GM19328 (cell line): Measurements from ENCODE around the gene SF3B5.
"Not testable (repeated sequence)": the region's sequence is repeated elsewhere in the genome, so short reads cannot be mapped to it uniquely, and the experiment has no call there.

Source experiments
- ATAC-seq: cut with Tn5 transposase; IDR thresholded peaks from one replicate; pipeline ENCODE4 v1.9.1; 2021; ENCODE audit warnings: mild to moderate bottlenecking, moderate library complexity; ENCODE audit not compliant: unreplicated experiment

Gene SF3B5

GRCh38 chr6:144106206-144106605, 10.8 kb upstream of the SF3B5 start:
- no peak for ATAC-seq

- no peak for ATAC-seq
These were observed 9.6 kb upstream of the SF3B5 start for GRCh38 chr6:144104898-144105487.

- ATAC-seq: no peak
These were observed 9.1 kb upstream of the SF3B5 start for GRCh38 chr6:144104488-144104887.

GRCh38 chr6:144103026-144103563, 7.7 kb upstream of the SF3B5 start:
- ATAC-seq: no peak

GRCh38 chr6:144098993-144099392, 3.6 kb upstream of the SF3B5 start:
- ATAC-seq: no peak

- ATAC-seq: no peak
These were observed 641 bp downstream of the SF3B5 start for GRCh38 chr6:144094731-144095133.

- ATAC-seq: no peak
These were observed 1.7 kb downstream of the SF3B5 start for GRCh38 chr6:144093658-144094057.

GRCh38 chr6:144093236-144093635, 2.1 kb downstream of the SF3B5 start:
- ATAC-seq: no peak

GRCh38 chr6:144090384-144090783, 5.0 kb downstream of the SF3B5 start:
- ATAC-seq: no peak

- ATAC-seq: no peak
These were observed 7.5 kb downstream of the SF3B5 start for GRCh38 chr6:144087789-144088426.

GRCh38 chr6:144086959-144087358, 8.4 kb downstream of the SF3B5 start:
- no peak for ATAC-seq

GRCh38 chr6:144083172-144083571, 12.2 kb downstream of the SF3B5 start:
- ATAC-seq: no peak

GRCh38 chr6:144082412-144082811, 13.0 kb downstream of the SF3B5 start:
- not testable (repeated sequence) for ATAC-seq

GRCh38 chr6:144077871-144078270, 17.5 kb downstream of the SF3B5 start:
- ATAC-seq: no peak

GRCh38 chr6:144075875-144076274, 19.5 kb downstream of the SF3B5 start:
- ATAC-seq: no peak

GRCh38 chr6:144075187-144075586, 20.2 kb downstream of the SF3B5 start:
- no peak for ATAC-seq

- ATAC-seq: no peak
These were observed 22.3 kb downstream of the SF3B5 start for GRCh38 chr6:144073024-144073423.

- no peak for ATAC-seq
These were observed 25.9 kb downstream of the SF3B5 start for GRCh38 chr6:144069506-144069905.

- ATAC-seq: no peak
These were observed 26.6 kb downstream of the SF3B5 start for GRCh38 chr6:144068794-144069193.

- peak; percentile 27 for ATAC-seq
These were observed 28.5 kb downstream of the SF3B5 start for GRCh38 chr6:144066741-144067484.

GRCh38 chr6:144066255-144066654, 29.1 kb downstream of the SF3B5 start:
- no peak for ATAC-seq

GRCh38 chr6:144065213-144065660, 30.1 kb downstream of the SF3B5 start:
- no peak for ATAC-seq
